ENCODE data around the gene KCNH4. TPM values are rescaled to one million over a fixed set of nuclear protein-coding genes. Genes with fewer than 3 reads are reported as not detected.
"Not testable (repeated sequence)": the region's sequence is repeated elsewhere in the genome, so short reads cannot be mapped to it uniquely, and the experiment has no call there.

KCNH4 gene
- total RNA-seq, 1 donor: not detected

- no peak for DNase-seq (ENCODE audit: low read depth)
- H3K4me3 ChIP-seq (ENCODE audit: low read depth, low read length): no peak overlapping the region
- no peak for TF ChIP-seq CTCF (IDR thresholded peaks at IDR 0.05; ENCODE audit: insufficient read depth, low read depth, low read length)
Measured at GRCh38 chr17:42146911-42147607, 33.9 kb downstream of the KCNH4 start.

- not testable (repeated sequence) for H3K4me3 ChIP-seq (ENCODE audit: low read depth, low read length); DNase-seq (ENCODE audit: low read depth)
Measured at GRCh38 chr17:42143138-42143537, 37.8 kb downstream of the KCNH4 start.

- peak; percentile 29 for DNase-seq (ENCODE audit: low read depth)
- no peak for TF ChIP-seq CTCF (IDR thresholded peaks at IDR 0.05; ENCODE audit: insufficient read depth, low read depth, low read length)
- H3K4me3 ChIP-seq (ENCODE audit: low read depth, low read length): no peak overlapping the region
Measured at GRCh38 chr17:42142371-42142896, 38.5 kb downstream of the KCNH4 start.

- no peak for TF ChIP-seq CTCF (IDR thresholded peaks at IDR 0.05; ENCODE audit: insufficient read depth, low read depth, low read length)
- no peak overlapping the region for H3K4me3 ChIP-seq (ENCODE audit: low read depth, low read length)
- no peak for DNase-seq (ENCODE audit: low read depth)
Measured at GRCh38 chr17:42141382-42141781, 39.6 kb downstream of the KCNH4 start.

- not testable (repeated sequence) for DNase-seq (ENCODE audit: low read depth); H3K4me3 ChIP-seq (ENCODE audit: low read depth, low read length)
Measured at GRCh38 chr17:42140690-42141089, 40.3 kb downstream of the KCNH4 start.

- peak; percentile 38 for DNase-seq (ENCODE audit: low read depth)
- no peak for TF ChIP-seq CTCF (IDR thresholded peaks at IDR 0.05; ENCODE audit: insufficient read depth, low read depth, low read length)
- no peak overlapping the region for H3K4me3 ChIP-seq (ENCODE audit: low read depth, low read length)
Measured at GRCh38 chr17:42138749-42139492, 42.0 kb downstream of the KCNH4 start.

GRCh38 chr17:42136654-42137051 is 44.3 kb downstream of the KCNH4 start:
- DNase-seq (ENCODE audit: low read depth): no peak
- H3K4me3 ChIP-seq (ENCODE audit: low read depth, low read length): no peak overlapping the region
- no peak for TF ChIP-seq CTCF (IDR thresholded peaks at IDR 0.05; ENCODE audit: insufficient read depth, low read depth, low read length)

Data from fibroblast of villous mesenchyme (primary cell).